Suprapubic skin (tissue), 4 donors: ENCODE data around the gene PODNL1. TPM values are rescaled to one million over a fixed set of nuclear protein-coding genes. Genes with fewer than 3 reads are reported as not detected.

ENCODE experiments used
- DNase-seq, 2 donors: peaks; one replicate each; pipeline ENCODE4 v3.0.0-alpha.2; 2019; ENCODE audit warnings: low spot score in 2 of 2
- H3K27ac ChIP-seq: fragments of 200-600 bp; sonication (generic); one replicate; pipeline ENCODE4 v1.5.1; 2019
- H3K27me3 ChIP-seq: fragments of 200-600 bp; sonication (generic); one replicate; pipeline ENCODE4 v1.5.1; 2019
- H3K36me3 ChIP-seq: fragments of 200-600 bp; sonication (generic); one replicate; pipeline ENCODE4 v1.5.1; 2019
- H3K4me1 ChIP-seq: fragments of 200-600 bp; sonication (generic); one replicate; pipeline ENCODE4 v1.5.1; 2019
- H3K4me3 ChIP-seq: fragments of 200-600 bp; sonication (generic); one replicate; pipeline ENCODE4 v1.5.1; 2019; ENCODE audit warnings: mild to moderate bottlenecking
- H3K9me3 ChIP-seq: fragments of 200-600 bp; sonication (generic); one replicate; pipeline ENCODE4 v1.5.1; 2019
- CTCF ChIP-seq, 2 donors: fragments of 200-600 bp in 1 of 2; fragments of 450-650 bp in 1 of 2; sonication (generic) in 1 of 2; IDR thresholded peaks; one replicate each; pipeline ENCODE4 v1.5.1; 2016 to 2019; ENCODE audit warnings: antibody characterized with exemption in 2 of 2, mild to moderate bottlenecking in 1 of 2, moderate library complexity in 1 of 2
- EP300 ChIP-seq: sonication (generic); formaldehyde crosslinking; IDR thresholded peaks from one replicate; pipeline ENCODE4 v1.6.1; 2017; ENCODE audit warnings: antibody characterized with exemption
- POLR2A ChIP-seq, 2 donors: fragments of 450-650 bp; IDR thresholded peaks; one replicate each; pipeline ENCODE4 v1.6.1; 2017; ENCODE audit warnings: antibody characterized with exemption in 2 of 2, mild to moderate bottlenecking in 2 of 2, moderate library complexity in 2 of 2
- POLR2AphosphoS5 ChIP-seq, 3 donors: sonication (generic); formaldehyde crosslinking; IDR thresholded peaks; one replicate each; pipeline ENCODE4 v1.6.1; 2017; ENCODE audit warnings: antibody characterized with exemption in 3 of 3
- WGBS: methylation state at CpG from one replicate; pipeline ENCODE4 v1.1.5; 2018; 5-methylcytosine and 5-hydroxymethylcytosine counted together
- total RNA-seq, 4 donors: library from RNA; depleted of rRNA; stranded (reverse); fragments of >200 nt; gene quantifications; one replicate each; pipeline ENCODE4 v1.1.0, GENCODE V29; 2016

Gene PODNL1
- total RNA-seq, 4 donors from 2014 or later: 2.3 to 10.6 (median 5.7) TPM

GRCh38 chr19:13913352-13913751, 24.9 kb downstream of the PODNL1 start:
- no peaks in the 10 kb centered on the region for H3K4me1 ChIP-seq
- whole genome bisulfite sequencing: 91% methylated on average over 10 of the region's 17 CpGs
- peaks cover 63% of the 10 kb centered on the region for H3K36me3 ChIP-seq
- DNase-seq: no peak
- TF ChIP-seq CTCF (IDR thresholded peaks at IDR 0.05): no peak
- no peak overlapping the region for H3K4me3 ChIP-seq
- H3K27me3 ChIP-seq: no peaks in the 10 kb centered on the region
- H3K27ac ChIP-seq: no peak overlapping the region
- H3K9me3 ChIP-seq: no peaks in the 10 kb centered on the region

DNA sequence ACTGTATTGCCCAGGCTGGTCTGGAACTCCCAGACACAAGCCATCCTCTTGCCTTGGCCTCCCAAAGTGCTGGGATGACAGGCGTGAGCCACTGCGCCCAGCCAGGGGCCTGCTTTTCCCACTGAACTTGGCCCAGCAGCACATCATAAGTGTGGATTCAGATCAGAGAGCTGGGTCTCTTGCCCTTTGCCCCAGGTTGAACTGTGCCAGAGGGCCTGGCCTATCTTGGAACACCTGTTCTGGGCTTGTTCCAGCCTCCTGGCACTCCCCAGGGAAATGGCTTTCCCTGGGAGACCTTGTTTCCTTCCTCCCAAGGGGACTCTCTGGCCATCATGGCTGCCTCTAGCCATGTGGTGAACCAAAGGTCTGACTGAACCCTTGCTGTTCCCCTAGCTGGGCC, 28.8 kb downstream of the PODNL1 start:
- Histone ChIP-seq H3K27me3 (no peaks in the 10 kb centered on the region), H3K4me1 (peaks cover 17% of the 10 kb centered on the region), H3K27ac (no peak overlapping the region), H3K36me3 (peaks cover 33% of the 10 kb centered on the region), H3K9me3 (no peaks in the 10 kb centered on the region), H3K4me3 (no peak overlapping the region)
- TF ChIP-seq EP300: no peak
- TF ChIP-seq POLR2A (IDR thresholded peaks at IDR 0.05): no peak
- no peak for TF ChIP-seq POLR2AphosphoS5 (IDR thresholded peaks at IDR 0.05)
- no peak for TF ChIP-seq CTCF (IDR thresholded peaks at IDR 0.05)
- WGBS: 92% methylated on average over 2 of the region's 2 CpGs
- no peak for DNase-seq

- no peak overlapping the region for H3K27ac ChIP-seq
- H3K9me3 ChIP-seq: no peaks in the 10 kb centered on the region
- peaks cover 17% of the 10 kb centered on the region for H3K4me1 ChIP-seq
- H3K36me3 ChIP-seq: peaks cover 25% of the 10 kb centered on the region
- H3K27me3 ChIP-seq: no peaks in the 10 kb centered on the region
- TF ChIP-seq CTCF (IDR thresholded peaks at IDR 0.05): no peak
- no peak for TF ChIP-seq POLR2AphosphoS5 (IDR thresholded peaks at IDR 0.05)
- no peak for TF ChIP-seq POLR2A (IDR thresholded peaks at IDR 0.05)
- WGBS: 93% methylated on average over 8 of the region's 8 CpGs
- DNase-seq: no peak
- no peak overlapping the region for H3K4me3 ChIP-seq
These were observed 29.5 kb downstream of the PODNL1 start for GRCh38 chr19:13908674-13909073.

DNA sequence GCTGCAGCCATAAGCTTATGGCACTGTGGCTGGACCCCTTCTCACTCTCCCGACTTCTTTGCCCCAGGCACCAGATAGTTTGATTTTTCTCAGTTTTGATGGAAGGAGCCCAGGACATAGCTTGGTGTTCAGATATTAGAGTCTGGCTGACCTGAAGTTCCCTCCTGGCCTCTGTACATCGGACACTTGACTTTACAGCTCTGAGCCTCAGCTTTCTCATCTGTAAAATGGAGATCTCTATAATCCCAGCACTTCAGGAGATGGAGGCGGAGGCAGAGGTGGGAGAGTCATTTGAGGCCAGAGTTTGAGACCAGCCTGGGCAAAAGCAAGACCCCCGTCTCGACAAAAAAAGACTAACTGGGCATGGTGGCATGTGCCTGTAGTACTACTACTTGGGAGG, 31.3 kb downstream of the PODNL1 start:
- DNase-seq: no peak
- Histone ChIP-seq H3K27me3 (no peaks in the 10 kb centered on the region), H3K4me3 (peak overlapping the region; percentile 92), H3K9me3 (no peaks in the 10 kb centered on the region), H3K27ac (no peak overlapping the region), H3K4me1 (peaks cover 17% of the 10 kb centered on the region), H3K36me3 (peaks cover 8% of the 10 kb centered on the region)
- no peak for TF ChIP-seq CTCF (IDR thresholded peaks at IDR 0.05)
- TF ChIP-seq POLR2A (IDR thresholded peaks at IDR 0.05): no peak
- no peak for TF ChIP-seq EP300
- TF ChIP-seq POLR2AphosphoS5 (IDR thresholded peaks at IDR 0.05): no peak
- WGBS: 76% methylated on average over 5 of the region's 5 CpGs

GRCh38 chr19:13906521-13906904, 31.7 kb downstream of the PODNL1 start:
- no peak for DNase-seq
- H3K9me3 ChIP-seq: no peaks in the 10 kb centered on the region
- H3K36me3 ChIP-seq: peaks cover 4% of the 10 kb centered on the region
- no CpG with 5 or more reads among the region's 13 CpGs for WGBS
- H3K27me3 ChIP-seq: no peaks in the 10 kb centered on the region
- peak overlapping the region; percentile 83 for H3K27ac ChIP-seq
- TF ChIP-seq POLR2A (IDR thresholded peaks at IDR 0.05) (no peak), POLR2AphosphoS5 (IDR thresholded peaks at IDR 0.05) (no peak), CTCF (IDR thresholded peaks at IDR 0.05) (no peak), EP300 (no peak)
- H3K4me3 ChIP-seq: peak overlapping the region; percentile 92
- peaks cover 17% of the 10 kb centered on the region for H3K4me1 ChIP-seq
